RPMI8226 (cell line): ENCODE results near the gene ANKRD29.

Source experiments
- DNase-seq: peaks from one replicate; pipeline ENCODE4 v3.0.0-alpha.2; 2015

The ANKRD29 gene

DNA sequence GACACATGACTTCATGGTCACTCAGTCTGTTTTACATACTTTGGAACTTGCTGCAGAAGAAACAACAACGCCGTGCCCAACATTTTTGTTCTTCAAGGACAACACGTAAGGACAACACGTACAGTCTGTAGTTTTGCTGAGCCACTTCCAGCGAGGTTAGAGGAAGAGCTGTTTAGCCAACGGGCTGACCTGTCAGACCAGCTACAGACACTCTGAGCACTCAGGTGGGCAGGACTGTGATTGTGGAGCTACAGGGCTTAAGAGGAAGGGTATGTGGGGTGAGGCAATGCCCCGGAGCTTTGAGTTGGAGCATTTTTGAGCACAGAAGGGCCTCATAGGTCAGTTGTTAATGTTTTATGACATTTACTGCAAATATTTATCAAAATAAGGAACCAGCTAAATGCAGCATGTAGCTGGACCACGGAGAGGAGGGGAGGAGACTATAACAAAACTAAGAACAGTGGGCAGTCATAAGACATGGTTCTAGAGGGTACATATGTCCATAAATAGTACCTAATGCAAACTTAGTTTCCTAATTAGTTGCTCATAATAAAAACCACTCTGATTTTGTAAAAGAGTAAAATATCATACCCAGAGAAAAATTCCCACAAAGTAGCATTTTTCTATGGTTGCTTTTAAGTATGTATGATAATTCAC, 50.1 kb downstream of the ANKRD29 start:
- DNase-seq = no peak

DNA sequence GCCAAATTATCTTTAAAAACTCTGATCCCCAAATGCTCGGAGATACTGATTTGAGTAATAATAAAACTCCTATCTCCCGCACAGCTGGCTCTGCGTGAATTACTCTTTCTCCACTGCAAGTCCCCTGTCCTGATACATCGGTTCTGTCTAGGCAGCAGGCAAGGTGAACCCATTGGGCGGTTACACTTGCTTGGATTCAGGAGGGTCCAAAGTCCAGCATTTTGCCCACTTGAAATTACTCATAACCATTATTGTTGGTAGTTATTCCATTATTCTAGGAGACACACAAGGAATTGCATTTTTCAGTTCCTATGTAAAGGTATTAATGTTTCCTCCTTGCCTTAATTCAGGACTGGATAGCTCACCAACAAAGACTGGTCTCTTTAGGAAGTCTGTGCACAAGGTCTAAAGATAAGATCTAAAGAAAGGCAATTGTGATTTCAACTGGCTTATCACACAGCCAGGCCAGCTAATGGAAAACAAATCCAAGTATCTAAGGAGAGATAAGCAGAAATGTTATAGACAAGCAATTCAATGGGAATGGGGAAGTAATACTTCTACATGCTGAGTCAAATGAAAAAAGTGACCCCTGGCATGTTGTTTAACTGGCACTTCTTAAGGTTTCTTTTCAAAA, 53.2 kb downstream of the ANKRD29 start:
- DNase-seq = no peak

DNA sequence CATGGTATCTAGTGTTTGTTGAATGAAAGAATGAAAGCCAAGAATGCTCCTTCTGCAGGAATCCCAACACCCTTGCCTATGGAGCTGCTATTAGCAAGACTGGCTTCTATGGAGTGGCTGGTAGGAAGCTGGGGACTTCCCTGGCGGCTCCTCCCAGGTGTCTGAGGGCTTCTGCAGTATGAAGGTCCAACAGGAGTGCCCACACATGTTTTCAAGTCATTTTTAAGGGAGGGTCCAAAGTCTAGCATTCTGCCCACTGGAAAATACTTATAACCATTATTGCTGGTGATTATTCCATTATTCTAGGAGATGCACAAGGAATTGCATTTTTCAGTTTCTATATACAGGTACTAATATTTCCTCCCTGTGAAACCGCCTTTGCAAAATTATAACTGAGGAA, 54.5 kb downstream of the ANKRD29 start:
- DNase-seq = no peak

DNA sequence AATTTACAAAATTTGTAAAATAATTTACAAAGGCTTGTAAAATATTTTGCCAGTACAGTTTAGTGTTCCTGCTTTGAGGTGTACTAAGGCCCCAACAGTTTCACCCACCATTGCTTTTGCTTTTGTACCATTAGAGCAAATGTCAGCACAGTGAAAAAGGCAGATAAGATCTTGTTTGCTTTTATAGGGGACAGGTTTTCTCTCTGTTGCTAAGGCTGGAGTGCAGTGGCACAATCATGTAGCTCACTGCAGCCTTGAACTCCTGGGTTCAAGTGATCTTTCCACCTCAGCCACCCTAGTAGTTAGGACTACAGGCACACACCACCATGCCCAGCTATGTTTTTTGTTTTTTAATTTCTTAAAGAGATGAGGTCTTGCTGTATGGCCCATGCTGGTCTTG, 56.8 kb downstream of the ANKRD29 start:
- no peak for DNase-seq

DNA sequence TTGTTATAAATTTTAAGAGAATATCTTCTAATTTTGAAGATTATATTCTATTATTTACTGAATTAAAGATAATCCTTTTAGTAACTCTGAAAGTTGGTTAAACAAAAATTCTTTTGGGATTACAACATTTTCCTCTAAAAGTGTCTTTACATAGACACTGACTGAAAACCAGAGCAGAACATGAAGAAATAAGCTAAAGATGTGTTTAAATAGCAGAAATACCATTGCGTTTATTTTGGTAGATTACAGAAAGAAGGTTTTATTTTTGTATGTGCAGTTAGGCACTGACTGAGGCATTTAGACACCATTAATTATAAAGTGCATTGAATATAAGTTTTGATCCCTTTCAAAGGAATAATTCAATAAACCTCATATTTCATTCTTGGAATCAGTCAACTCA, 62.9 kb downstream of the ANKRD29 start:
- no peak for DNase-seq

DNA sequence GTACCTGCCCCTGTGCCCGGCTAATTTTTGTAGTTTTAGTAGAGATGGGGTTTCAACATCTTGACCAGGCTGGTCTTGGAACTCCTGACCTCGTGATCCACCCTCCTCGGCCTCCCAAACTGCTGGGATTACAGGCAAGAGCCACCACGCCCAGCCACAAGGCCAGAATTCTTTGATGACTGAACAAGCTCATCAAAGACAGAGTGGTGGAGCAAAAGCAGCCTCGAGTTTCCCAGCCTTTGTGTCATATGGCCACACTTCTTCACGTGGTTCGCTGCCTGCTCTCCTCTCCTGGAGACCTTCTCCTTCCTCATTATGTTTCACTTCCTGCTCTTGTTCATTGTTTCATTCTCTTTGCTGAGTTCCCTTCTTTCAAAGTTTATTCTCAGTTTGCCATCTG, 66.5 kb downstream of the ANKRD29 start:
- peak; percentile 43 for DNase-seq

DNA sequence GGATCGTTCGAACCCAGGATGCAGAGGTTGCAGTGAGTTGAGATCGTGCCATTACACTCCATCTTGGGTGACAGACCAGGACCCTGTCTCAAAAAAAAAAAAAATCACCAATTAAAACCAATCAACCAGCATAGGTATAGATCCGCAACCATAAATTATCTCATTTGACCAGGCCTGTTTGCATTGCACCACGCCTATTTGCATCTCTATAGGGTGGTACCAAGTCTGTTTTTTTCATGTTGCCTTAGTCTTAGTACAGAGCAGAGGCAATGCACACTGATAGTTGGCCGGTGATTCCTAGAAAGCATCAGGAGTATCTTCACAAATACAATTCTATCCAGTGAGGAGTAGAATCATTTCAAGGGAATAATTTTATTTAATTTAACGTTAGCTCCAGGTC, 67.1 kb downstream of the ANKRD29 start:
- DNase-seq = no peak

DNA sequence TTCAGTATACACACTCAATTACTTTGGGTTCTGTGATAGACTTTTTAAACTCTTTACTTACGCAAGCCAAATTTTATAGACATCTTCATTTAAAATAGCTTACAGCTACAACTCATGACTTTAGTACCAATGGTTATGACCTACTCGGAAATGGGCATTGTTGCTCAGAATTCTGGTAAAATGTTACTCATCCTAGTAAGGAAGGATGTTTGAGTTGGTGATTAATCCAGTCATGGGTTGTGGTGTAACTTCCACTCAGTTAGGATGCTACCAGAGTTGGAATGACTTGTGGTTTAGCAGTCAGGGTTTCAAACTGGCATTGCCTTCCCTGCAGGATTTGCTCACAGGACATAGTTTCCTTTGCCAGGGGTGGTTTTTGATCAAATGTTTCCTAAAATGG, 69.0 kb downstream of the ANKRD29 start:
- no peak for DNase-seq

DNA sequence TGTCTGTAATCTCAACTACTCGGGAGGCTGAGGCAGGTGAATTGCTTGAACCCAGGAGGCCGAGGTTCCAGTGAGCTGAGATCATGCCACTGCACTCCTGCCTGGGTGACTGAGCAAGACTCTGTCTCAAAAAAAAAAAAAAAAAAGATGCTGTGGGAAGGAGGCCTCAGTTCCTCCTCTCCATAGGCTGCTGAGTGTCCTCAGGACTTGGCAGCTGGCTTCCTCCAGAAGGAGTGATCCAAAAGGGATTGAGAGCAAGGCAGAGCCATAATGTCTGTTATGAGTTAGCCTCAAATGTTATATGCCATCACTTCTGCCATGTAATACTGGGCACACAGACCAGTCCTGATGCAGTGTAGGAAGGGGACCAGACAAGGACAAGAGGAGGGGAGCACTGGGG, 69.8 kb downstream of the ANKRD29 start:
- DNase-seq = no peak

DNA sequence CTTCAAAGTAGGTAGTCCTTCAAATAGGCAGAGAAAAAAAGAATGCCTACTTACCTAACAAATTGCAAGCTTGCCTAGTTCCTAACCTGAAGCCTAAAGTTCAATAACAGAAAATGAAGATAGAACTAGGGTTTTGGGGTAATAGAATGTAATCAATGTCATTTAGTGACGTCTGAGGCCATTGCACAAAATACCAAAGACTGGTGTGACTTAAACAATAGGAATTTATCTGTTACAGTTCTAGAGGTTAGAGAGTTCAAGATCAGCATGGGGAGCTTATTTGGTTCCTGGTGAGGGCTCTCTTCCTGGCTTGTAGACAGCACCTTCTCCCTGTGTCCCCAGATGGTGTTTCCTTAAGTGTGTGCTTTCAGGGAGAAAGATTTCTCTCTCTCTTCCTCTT, 71.7 kb downstream of the ANKRD29 start:
- DNase-seq = no peak

DNA sequence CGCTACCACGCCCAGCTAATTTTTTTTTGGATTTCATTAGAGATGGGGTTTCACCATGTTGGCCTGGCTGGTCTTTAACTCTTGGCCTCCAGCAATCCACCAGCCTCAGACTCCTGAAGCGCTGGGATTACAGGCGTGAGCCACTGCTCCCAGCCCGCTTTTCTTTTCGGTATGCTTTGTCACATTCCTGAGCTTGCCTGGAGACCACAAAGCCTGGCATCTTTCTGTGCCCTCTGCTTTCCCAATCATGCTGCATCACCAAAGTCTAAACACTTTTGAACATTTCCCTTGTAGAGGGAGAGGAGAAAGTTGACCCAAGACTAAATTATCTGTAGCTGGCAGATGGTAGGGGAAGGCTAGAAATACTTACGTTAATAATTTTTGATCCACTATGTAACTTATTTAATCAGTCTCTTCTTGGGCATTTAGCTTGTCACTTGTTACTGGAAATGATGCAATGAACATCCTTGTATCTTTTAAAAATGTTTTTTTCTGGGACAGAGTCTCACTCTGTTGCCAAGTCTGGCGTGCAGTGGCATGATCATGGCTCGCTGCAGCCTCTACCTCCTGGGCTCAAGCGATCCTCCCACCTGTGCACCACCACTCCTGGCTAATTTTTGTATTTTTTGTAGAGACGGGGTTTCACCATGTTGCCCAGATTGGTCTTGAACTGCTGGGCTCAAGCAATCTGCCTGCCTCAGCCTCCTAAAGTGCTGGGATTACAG, 73.7 kb downstream of the ANKRD29 start:
- DNase-seq = no peak

DNA sequence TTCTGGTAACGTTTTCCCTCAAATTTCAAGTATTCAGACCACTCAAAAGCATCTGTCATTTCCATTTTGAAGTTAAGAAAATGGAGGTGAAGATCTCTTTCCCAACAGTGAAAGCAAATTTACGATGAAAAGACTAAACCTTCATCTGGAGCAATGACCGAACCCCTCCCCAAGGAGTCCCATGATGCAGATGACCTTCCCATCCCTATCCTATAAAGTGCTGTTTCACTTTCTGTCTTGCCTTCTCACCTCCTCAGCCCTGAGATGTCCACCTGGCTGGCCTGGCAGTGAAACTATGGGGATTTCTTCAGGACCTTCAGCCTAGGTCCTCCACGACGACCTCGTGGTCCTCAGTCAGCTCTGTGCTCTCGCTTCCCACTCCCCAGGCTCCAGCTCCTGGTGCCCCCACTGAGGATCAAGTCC, 75.5 kb downstream of the ANKRD29 start:
- peak; percentile 13 for DNase-seq

DNA sequence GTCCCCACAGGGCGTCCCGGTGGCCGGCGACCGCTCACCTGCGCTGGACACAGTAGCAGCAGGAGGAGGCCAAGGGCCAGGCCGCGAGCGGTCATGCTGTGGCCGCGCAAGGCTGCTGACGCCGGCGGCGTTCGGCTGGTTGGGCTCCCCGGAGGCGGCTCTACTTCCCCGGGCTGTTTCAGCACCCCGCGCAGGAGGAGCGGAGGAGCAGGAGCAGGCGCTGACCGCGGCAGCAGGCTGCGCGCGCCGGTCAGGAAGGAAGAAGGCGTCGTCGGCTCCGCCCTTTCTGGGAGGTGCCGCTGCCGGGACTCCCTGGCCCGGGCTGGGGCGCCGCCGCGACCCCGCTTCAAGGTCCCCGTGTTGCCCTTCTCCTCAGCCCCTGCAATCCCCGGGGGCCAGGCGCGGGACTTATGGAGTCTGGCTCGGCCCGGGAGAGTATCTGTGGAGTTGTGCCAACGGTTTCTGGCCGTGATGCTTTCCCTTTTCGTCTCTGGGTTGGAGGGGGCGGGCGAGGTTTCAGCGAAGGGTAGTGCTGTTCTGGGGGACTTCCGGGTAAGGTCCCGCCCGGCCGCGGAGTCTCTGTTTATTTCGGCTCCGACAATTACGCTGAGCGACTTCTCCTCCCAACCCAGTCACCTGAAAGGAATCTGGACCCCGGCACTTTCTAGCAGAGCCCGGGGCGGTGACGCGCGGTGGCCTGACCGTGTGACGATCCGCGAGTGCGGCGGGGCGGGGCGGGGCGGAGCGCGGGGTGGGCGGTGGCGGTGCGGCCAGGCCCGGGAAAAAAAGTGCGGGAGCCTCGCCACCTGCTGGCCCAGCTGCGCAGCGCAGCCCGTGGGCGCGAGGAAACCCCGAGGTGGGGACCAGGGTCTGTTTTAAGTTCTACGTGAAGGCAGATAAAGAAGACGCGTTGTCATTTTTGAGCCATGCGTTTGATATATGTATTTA, 76.2 kb downstream of the ANKRD29 start, which contains the start of gene NPC1:
Gene NPC1, minus strand, starts transcription at position 258 of the 948 bp plus-strand sequence. Its CDS starts 163 bp downstream, at position 95.
- DNase-seq = peak; percentile 98

DNA sequence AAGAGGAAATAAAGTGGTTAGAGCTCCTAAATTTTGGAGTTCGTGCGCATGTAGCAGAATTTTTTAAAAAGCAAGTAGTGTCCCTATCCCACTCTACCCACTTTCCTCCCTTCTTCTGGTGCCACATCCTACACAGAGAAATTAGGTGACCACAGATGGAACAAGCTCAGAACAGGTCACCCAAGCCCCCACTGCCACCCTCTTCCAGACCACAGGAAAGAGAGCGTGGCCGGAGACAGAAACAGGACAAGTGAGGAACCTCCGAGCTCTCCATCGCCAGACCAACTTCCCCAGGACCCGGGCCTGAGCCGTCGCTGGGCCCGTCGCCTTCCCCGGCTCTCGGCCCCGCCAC, 76.8 kb downstream of the ANKRD29 start:
- no peak for DNase-seq

DNA sequence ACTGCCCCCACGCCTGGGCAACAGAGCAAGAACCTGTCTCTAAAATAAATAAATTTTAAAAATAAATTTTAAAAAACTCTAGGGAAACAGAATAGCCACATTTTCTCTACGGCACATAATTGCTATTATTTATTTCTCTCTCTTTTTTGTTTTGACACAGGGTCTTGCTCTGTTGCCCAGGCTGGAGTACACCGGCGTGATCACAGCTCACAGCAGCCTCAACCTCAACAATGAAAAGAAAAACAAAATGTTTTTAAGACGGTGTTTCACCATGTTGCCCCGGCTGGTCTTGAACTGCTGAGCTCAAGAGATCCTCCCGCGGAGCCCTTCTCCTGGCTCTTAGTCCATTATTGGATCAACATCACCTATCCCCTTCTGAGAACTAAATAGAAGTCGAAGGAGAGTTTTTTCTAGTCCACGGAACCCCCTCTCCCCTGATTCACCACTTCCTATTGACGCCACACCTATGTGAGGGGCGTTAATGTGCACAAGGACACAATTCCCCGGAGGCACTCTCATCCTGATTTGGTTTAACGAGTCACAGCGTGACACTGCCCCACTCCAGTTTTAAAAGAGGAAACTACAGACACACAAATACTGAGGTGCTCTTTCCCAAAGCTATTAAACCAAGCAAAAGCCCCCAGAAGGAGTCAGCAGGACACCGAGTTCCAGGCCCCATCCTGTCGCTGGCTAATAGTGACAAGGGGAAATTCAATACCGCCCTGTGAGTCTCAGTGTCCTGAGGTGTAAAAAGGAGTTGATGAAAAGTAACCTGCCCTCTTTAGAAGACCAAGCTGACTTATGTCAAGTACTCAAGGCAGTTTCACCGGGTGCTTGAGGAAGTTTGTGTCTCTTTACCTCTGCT, 77.5 kb downstream of the ANKRD29 start:
- DNase-seq = peak; percentile 47

DNA sequence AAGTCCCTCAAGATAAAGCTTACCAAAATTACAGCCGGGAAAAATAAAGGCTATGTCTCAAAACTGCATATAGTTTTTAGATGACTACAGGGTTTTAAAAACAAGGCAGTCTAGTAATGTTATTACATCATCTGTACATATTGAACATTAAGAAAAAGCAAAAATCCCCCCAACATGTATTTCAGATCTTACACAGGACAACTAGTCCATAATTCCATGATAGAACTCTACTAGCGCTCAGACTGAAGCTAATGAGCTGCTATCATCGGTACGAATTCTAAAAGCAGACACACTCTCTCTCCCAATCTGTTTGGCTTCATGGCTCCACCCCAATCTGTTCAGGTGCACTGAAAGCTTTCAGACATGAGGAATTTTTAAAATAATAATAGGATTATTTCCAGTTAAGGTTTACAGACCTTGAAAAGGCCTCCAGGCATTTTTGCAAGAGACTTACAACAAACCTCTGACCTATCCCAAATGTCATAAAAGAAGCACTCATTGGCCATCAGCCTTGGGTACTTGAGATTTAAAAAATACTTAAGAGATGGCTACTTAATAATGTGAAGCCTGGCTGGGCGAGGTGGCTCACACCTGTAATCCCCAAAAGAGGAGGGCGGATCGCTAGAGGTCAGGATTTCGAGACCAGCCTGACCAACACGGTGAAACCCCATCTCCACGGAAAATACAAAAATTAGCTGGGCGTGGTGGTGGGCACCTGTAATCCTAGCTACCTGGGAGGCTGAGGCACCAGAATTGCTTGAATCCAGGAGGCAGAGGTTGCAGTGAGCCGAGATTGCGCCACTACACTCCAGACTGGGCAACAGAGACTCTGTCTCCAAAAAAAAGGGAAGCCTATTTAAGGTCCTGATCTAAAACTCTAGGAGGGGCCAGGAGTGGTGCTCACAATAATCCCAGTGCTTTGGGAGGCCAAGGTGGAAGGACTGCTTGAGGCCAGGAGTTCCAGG, 78.4 kb downstream of the ANKRD29 start:
- no peak for DNase-seq

DNA sequence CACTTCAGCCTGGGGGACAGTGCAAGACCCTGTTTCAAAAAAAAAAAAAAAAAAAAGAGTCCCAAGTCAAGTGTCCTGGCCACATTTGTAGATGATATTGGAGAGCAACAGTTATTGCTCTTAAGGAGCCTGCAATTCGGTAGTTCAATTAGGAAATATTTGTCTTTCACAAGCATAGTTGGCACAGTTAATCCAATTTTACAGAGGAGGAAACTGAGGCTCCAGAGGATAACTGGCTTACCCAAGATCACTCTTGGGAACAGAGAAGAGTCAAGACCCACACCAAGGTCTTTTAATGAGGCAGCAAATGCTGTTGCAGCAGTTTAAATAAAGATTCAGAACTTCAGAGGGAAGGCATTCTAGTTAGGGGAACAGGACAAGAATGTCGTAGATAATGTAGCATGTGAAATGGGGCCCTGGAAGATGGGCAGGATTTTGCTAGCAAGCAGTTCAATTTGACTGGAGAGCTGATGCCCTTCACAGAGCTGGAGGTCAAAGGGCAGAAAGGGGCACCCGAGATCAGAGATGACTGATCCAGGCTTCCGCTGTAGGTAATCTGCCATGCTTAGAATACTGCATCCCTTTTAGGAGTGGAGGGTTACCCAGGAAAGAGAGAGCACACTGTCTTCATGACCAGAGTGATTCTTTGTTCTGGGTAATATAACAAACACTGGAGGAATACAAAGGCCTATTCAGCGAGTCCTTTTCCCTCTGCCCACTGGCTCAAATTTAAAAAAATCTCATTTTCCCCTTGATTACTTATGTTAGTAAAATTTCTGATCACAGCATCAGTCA, 79.4 kb downstream of the ANKRD29 start:
- no peak for DNase-seq

DNA sequence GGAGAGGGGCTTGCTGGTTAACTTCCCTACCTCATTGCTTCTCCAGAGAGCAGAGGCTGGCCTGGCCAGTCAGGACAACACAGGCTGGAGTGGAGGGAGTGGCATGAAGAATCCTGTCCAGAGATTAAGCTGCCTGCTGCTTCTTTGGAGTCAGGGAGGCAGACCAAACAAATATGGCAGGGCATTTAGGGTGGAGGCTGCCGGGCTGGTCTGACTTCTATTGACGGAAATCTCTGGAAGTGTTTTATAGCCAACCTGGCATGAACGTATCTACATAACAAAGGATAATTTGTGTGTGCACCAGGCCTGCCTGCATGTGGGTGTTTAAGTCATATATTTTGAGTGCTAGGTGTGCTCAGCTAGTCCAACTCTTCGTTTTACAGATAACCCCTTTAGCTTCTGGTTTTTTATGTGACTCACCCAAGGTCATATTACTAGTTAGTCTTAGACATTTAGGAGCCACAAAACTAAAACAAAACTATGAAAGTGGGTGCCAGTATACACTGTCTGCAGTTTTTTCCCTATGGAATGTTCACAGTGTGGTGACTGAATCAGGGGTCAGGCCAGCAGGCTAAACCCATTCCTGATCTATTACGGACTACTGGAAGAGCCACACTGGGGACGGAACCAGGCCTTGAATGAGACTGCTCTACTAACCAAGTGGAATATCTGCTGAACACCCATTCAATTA, 81.9 kb downstream of the ANKRD29 start:
- no peak for DNase-seq
